ENCODE measurements around the gene DNAH9.

- no peak for TF ChIP-seq CTCF (IDR thresholded peaks at IDR 0.05; ENCODE audit: low read depth, low read length)
- TF ChIP-seq EZH2phosphoT487 (IDR thresholded peaks at IDR 0.05; ENCODE audit: low read depth), result no peak
Measured at GRCh38 chr17:11580677-11581076, 17.6 kb upstream of the DNAH9 start.

All from OCI-LY3 (cell line).